ENCODE results near the gene FCGR2B.

GRCh38 chr1:161718559-161719324 is 55.8 kb downstream of the FCGR2B start:
- TF ChIP-seq POLR2AphosphoS5 (IDR thresholded peaks at IDR 0.05; ENCODE audit: low read depth) = no peak
- no peak for TF ChIP-seq CTCF (IDR thresholded peaks at IDR 0.05; ENCODE audit: insufficient read depth, low read length)
- TF ChIP-seq SPI1 (IDR thresholded peaks at IDR 0.05; ENCODE audit: borderline replicate concordance, low read depth) = peak; percentile 76; the same call in 1 of the 2 replicates
- no peak for TF ChIP-seq REST (IDR thresholded peaks at IDR 0.05; ENCODE audit: insufficient replicate concordance, low read depth)
- TF ChIP-seq GABPA (IDR thresholded peaks at IDR 0.05; ENCODE audit: low read depth) = no peak
